ENCODE results near the gene CPSF4. TPM values are rescaled to one million over a fixed set of nuclear protein-coding genes. Genes with fewer than 3 reads are reported as not detected.

The CPSF4 gene
- total RNA-seq, result 21.9 and 24.7 TPM in 2 replicates

DNA sequence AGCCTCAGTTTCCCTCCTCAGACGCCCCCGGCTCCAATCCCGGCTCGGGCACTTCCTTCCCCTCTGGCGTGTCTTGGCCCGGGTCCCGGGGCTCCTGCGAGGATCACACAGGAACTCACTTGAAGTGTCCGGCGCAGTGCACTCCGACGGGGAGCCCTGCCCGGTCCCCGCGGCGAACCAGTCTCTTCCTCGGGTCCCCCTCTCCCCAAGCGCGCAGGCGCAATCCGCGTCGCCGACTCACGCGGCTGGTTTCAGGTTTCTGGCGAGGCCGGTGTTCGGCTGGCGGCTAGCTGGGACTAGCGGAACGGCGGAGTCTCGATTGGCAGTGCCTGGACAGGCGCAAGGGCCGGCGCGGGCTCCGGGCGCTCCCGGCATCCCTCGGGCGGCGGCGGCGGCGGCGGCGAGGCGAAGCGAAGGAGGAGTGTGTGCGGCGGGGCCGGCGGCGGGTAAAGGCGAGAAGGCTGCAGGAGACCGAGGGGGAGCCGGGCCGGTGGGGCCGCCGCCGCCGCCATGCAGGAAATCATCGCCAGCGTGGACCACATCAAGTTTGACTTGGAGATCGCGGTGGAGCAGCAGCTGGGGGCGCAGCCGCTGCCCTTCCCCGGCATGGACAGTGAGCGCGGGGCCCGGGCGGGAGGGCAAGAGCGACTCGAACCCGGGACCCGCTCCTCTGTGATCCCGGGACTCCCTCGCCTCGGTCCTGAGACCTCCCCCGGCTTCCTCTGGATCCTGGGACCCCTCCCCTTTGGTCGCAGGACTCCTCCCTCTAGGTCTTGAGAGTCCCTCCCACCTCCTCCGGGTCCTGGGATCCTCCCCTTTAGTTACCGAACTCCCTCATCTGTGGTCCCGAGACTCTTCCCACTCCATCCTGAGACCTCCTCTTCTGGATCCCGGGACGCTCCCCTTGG lies at the start of gene CPSF4, which contains the start of gene PTCD1:
TSS of gene CPSF4 (plus strand) at position 371 of the 908 bp plus-strand sequence. CDS start at position 511, 140 bp downstream.
TSS of gene PTCD1 (minus strand) at position 226 of the 908 bp plus-strand sequence. CDS start 3,556 bp downstream, outside the sequence.

DNA sequence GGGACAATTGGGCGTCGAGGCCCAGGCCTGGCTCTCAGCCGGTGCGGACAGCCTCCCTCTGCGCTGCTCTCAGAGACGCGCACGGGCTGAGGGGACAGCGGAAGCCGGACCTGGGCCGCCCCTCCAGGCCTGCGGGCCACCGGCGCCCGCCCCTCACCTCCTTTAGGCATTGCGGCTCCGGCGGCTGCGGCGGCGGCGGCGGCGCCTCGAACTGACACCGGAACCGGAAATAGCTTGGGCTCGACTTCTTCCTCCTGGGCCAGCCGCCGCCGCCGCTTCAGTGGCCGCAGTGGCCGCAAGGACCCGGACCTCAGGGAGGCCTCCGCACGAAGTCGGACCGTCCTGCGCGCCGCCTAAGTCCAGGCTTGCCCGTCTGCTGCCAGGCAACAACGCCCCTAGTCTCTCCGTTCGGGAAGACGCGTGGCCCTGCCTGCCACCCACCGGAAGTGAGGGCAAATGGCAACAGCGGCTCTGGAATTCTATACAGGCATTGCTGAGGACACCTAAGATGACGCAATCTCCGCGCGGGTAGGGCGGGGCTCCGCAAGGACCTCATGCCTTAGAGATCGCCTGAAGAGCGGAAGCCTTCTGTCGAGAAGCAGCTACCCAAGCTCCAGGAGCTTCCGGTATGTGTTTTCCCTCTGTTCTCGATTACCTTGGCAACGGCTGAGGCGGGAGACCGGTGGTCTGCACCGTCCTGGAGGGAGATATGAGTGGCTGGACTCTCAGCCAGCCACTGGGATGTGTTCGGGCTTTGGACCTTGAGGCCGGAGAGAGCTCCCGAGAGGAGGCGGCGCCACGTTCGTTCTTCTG lies 30.2 kb upstream of the CPSF4 start, which contains the start of the genes BUD31 and PDAP1:
TSS of gene BUD31 (plus strand) at position 591 of the 813 bp plus-strand sequence. CDS start 2,124 bp downstream, outside the sequence.
TSS of gene PDAP1 (minus strand) at position 219 of the 813 bp plus-strand sequence. CDS start at position 170, 49 bp downstream.

DNA sequence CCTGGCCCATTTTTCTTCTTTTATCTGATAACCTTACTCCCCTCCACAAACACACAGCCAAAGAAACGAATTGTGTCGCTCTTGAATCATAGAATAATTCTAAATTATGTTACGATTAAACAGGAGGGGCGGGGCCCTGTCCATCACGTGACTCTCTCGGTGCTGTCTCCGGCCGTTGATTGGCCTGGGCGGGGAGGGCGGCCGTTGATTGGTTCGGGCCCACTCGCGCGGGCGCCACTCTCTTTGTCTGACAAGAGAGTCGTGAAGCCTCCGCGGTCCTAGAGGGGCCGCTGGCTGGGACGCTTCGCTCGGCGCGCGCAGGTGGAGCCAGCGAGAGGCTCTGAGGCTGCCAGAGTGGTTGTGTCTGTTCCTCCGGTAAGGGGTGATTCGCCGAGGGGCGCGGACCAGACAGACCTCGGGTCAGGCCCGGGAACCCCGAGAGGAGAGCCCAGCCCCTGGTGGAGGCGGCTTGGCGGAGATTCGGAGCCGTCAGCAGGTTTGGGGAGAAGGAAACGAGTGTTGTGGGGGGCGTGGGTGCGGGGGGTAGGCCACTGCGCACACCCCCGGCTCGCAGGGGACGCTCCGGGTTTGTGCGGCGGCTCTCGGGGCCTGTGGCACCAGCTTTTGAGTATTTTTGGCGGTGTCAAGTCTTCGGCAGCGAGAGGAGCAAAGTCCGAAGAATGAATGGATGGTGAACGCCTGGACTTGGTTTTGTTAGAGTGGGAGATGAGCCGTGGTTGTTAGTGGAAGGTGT lies 34.0 kb downstream of the CPSF4 start, which contains the start of gene ZNF789:
TSS of gene ZNF789 (plus strand) at position 330 of the 754 bp plus-strand sequence. CDS start 3,567 bp downstream, outside the sequence.

DNA sequence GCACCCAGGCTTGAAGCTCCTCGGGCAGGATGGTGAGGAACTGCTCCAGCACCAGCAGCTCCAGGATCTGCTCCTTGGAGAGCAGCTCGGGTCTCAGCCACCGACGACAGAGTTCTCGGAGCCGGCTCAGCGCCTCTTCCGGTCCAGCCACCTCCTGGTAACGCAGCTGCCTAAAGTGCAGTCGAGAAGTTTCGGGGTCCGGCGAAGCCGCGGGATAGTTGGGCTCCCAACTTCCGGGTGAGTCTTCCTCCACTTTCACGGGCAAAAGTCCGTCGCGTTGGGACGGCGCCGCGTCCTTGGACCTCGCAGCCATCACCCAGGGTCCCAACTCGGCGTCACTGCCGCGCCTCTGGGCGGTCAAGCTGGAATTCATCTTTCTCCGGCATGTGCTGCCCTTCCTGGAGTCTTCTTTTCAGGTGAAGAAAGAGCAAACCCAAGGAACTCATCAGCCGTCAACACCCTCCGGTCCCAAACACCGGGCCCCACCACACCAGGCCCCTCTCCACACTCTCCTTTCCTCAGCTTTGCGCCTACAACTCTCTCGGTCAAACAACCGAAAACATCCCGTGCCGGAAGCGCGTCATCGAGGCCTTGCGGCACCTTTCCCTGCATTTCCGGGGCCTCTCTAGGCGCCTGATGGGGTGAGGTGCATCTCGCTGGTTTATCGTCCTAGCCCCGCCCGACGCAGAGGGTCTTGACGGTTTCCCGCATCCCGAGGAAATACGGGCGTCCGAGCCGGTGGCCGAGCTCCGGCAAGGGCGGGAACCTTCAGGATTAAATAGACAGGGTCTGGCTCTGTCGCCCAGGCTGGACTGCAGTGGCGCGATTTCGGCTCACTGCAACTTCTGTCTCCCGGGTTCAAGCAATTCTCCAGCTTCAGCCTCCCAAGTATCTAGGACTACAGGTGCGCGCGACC lies 61.2 kb downstream of the CPSF4 start, which contains the start of gene ZNF394:
TSS of gene ZNF394 (minus strand) at position 561 of the 916 bp plus-strand sequence. CDS start at position 373, 188 bp downstream.

GRCh38 chr7:99504603-99505323 lies 66.0 kb downstream of the CPSF4 start, which contains the start of gene ZKSCAN5:
Gene ZKSCAN5, plus strand, starts transcription at chr7:99504662. Its CDS starts 1,383 bp downstream, at chr7:99506045.

Other genes with a start within 250 kb of the CPSF4 start
- not detected in 2 replicates for gene KPNA7, start 230.8 kb upstream of the CPSF4 start, total RNA-seq
- 0.13 and 0.16 TPM in 2 replicates for gene MYH16, start 166.1 kb upstream of the CPSF4 start, total RNA-seq
- gene ARPC1A, start 113.0 kb upstream of the CPSF4 start, total RNA-seq, result 154 and 191 TPM in 2 replicates
- gene ARPC1B, start 64.2 kb upstream of the CPSF4 start, total RNA-seq, result 488 and 710 TPM in 2 replicates
- 23.6 and 39.7 TPM in 2 replicates for gene PDAP1, start 30.3 kb upstream of the CPSF4 start, total RNA-seq
- 76.2 and 103 TPM in 2 replicates for gene BUD31, start 30.0 kb upstream of the CPSF4 start, total RNA-seq
- gene PTCD1, start 145 bp upstream of the CPSF4 start, total RNA-seq, result 3.6 and 5.8 TPM in 2 replicates
- 186 and 383 TPM in 2 replicates for gene ATP5MF, start 27.2 kb downstream of the CPSF4 start, total RNA-seq
- gene ZNF789, start 33.9 kb downstream of the CPSF4 start, total RNA-seq, result 4.2 and 6.9 TPM in 2 replicates
- 24.3 and 25.0 TPM in 2 replicates for gene ZNF394, start 61.3 kb downstream of the CPSF4 start, total RNA-seq
- gene ZKSCAN5, start 65.7 kb downstream of the CPSF4 start, total RNA-seq, result 8.1 and 12.1 TPM in 2 replicates
- 2.9 and 4.8 TPM in 2 replicates for gene FAM200A, start 113.2 kb downstream of the CPSF4 start, total RNA-seq
- 8.9 and 9.5 TPM in 2 replicates for gene ZNF655, start 119.7 kb downstream of the CPSF4 start, total RNA-seq
- gene TMEM225B, start 159.3 kb downstream of the CPSF4 start, total RNA-seq, result not detected in 2 replicates
- 9.6 and 20.0 TPM in 2 replicates for gene ZSCAN25, start 178.0 kb downstream of the CPSF4 start, total RNA-seq
- not detected in 2 replicates for gene CYP3A5, start 241.1 kb downstream of the CPSF4 start, total RNA-seq